Testis (tissue), 3 donors: ENCODE data around the gene TRIM41. TPM values are rescaled to one million over a fixed set of nuclear protein-coding genes. Genes with fewer than 3 reads are reported as not detected.

Experiments
- DNase-seq: peaks from one replicate; pipeline ENCODE4 v3.0.0-alpha.2; 2019
- H3K27ac ChIP-seq, 2 donors: fragments of 200-600 bp; sonication (generic); one replicate each; pipeline ENCODE4 v1.5.1; 2019
- H3K27me3 ChIP-seq: fragments of 200-600 bp; sonication (generic); one replicate; pipeline ENCODE4 v1.5.1; 2019
- H3K36me3 ChIP-seq: fragments of 200-600 bp; sonication (generic); one replicate; pipeline ENCODE4 v1.5.1; 2017; ENCODE audit warnings: low read depth; ENCODE audit errors: missing control alignments
- H3K4me1 ChIP-seq: fragments of 200-600 bp; sonication (generic); one replicate; pipeline ENCODE4 v1.5.1; 2019
- H3K4me3 ChIP-seq, 2 donors: fragments of 200-600 bp; sonication (generic); one replicate each; pipeline ENCODE4 v1.5.1; 2017 to 2019
- H3K9me3 ChIP-seq: fragments of 200-600 bp; sonication (generic); one replicate; pipeline ENCODE4 v1.5.1; 2017
- POLR2A ChIP-seq: fragments of 450-650 bp; IDR thresholded peaks from one replicate; pipeline ENCODE4 v1.6.1; 2017; ENCODE audit warnings: antibody characterized with exemption, mild to moderate bottlenecking, moderate library complexity
- WGBS, 2 donors: methylation state at CpG; one replicate each; pipeline ENCODE4 v1.1.5; 2018; 5-methylcytosine and 5-hydroxymethylcytosine counted together
- intact Hi-C: fragments of 100-400 bp; cut with DNase I; formaldehyde crosslinking; loops from one replicate; pipeline ENCODE4 v1.15.1; 2023; ENCODE audit warnings: low total_unique reads
- polyA plus RNA-seq: library from polyadenylated mRNA; stranded (reverse); fragments of 350-450 nt; fragmentation: Illumina TruSeq; extraction: RNeasy Lipid Tissue Mini Kit (QIAGEN cat#74804); gene quantifications from one replicate; pipeline ENCODE4 v1.2.3, GENCODE V29; 2014; ENCODE audit warnings: low read depth, low replicate concordance; ENCODE audit not compliant: insufficient read depth
- total RNA-seq, 2 donors: library from RNA; depleted of rRNA; stranded (reverse); fragments of >200 nt; gene quantifications; one replicate each; pipeline ENCODE4 v1.2.3, GENCODE V29; 2016
- TF ChIP-seq, protein P1 (sequence below), 3 experiments: fragments of 450-650 bp in 2 of 3; fragments of 200-600 bp in 1 of 3; sonication (generic) in 1 of 3; IDR thresholded peaks; one replicate each; pipeline ENCODE4 v1.5.1; 2016 to 2019; ENCODE audit warnings: antibody characterized with exemption in 3 of 3, mild to moderate bottlenecking in 2 of 3, moderate library complexity in 1 of 3

TRIM41 gene
- total and polyA plus RNA-seq, 3 donors from 2014 or later = 39.6 to 61.5 (median 53.1) TPM

DNA sequence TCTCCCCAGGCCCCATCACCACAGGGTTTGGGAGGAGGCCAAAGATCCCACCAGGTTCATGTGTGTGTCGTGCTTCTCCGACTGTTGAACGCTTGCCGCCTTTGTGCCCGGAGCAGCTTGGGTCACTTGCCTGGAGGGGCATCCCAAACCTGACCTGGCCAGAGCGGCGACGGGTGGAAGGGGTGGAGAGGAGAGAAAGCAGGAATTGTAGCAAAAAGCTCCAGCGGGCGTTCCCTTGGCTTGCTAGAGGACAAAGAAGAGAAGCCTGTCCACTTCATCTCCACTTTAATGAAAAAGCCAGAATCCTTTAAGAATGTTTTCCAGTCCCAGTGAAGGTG lies 2.9 kb upstream of the TRIM41 start:
- Histone ChIP-seq H3K36me3 (no peaks in the 10 kb centered on the region), H3K4me3 (no peak overlapping the region), H3K27me3 (no peaks in the 10 kb centered on the region), H3K4me1 (no peaks in the 10 kb centered on the region), H3K9me3 (no peaks in the 10 kb centered on the region), H3K27ac (no peak overlapping the region)
- no peak for TF ChIP-seq POLR2A
- TF ChIP-seq, protein P1, sequence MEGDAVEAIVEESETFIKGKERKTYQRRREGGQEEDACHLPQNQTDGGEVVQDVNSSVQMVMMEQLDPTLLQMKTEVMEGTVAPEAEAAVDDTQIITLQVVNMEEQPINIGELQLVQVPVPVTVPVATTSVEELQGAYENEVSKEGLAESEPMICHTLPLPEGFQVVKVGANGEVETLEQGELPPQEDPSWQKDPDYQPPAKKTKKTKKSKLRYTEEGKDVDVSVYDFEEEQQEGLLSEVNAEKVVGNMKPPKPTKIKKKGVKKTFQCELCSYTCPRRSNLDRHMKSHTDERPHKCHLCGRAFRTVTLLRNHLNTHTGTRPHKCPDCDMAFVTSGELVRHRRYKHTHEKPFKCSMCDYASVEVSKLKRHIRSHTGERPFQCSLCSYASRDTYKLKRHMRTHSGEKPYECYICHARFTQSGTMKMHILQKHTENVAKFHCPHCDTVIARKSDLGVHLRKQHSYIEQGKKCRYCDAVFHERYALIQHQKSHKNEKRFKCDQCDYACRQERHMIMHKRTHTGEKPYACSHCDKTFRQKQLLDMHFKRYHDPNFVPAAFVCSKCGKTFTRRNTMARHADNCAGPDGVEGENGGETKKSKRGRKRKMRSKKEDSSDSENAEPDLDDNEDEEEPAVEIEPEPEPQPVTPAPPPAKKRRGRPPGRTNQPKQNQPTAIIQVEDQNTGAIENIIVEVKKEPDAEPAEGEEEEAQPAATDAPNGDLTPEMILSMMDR (IDR thresholded peaks at IDR 0.05) = no peak
- intact Hi-C loops = no loop called here
- 59 to 65% methylated on average over 10 of the region's 10 CpGs for WGBS, 2 donors
- DNase-seq = no peak

DNA sequence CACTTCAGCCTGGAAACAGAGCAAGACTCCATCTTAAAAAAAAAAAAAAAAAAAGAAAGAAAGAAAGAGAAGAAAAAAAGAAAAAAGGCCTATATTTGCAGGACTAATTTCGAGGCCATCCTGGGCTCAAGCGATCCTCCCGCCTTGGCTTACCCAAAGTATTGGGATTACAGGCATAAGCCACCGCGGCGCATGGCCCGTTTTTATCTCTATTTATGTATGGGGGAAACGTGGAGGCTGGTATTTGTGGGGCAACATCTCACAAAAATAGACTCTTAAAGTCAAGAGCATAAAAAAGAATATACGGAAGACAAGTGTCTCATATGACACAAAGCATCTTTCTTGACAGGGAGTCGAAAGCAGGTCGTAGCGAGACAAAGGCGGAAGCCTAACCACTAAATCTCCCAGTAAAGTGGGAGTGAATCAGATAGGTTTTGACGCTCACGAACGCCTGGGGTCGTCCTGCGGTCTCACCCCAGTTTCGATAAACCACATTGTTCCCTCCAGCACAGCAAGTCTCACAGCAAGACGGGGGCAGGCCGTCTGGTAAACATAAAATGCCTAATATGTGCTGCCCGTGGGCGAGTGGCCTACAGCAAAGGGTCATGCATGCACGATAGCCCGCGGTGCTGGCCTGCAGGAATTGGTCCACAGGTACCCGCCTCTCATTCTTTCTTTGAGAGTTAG lies 1.8 kb upstream of the TRIM41 start:
- intact Hi-C loops = no loop called here
- TF ChIP-seq POLR2A = no peak
- TF ChIP-seq, protein P1 (IDR thresholded peaks at IDR 0.05) = no peak
- no peaks in the 10 kb centered on the region for H3K9me3 ChIP-seq
- H3K27ac ChIP-seq = no peak overlapping the region
- no peaks in the 10 kb centered on the region for H3K4me1 ChIP-seq
- H3K27me3 ChIP-seq = no peaks in the 10 kb centered on the region
- H3K36me3 ChIP-seq = no peaks in the 10 kb centered on the region
- WGBS, 2 donors = 49 to 51% methylated on average over 27 of the region's 27 CpGs
- peak overlapping the region; percentile 89 to 96 for H3K4me3 ChIP-seq
- DNase-seq = no peak

DNA sequence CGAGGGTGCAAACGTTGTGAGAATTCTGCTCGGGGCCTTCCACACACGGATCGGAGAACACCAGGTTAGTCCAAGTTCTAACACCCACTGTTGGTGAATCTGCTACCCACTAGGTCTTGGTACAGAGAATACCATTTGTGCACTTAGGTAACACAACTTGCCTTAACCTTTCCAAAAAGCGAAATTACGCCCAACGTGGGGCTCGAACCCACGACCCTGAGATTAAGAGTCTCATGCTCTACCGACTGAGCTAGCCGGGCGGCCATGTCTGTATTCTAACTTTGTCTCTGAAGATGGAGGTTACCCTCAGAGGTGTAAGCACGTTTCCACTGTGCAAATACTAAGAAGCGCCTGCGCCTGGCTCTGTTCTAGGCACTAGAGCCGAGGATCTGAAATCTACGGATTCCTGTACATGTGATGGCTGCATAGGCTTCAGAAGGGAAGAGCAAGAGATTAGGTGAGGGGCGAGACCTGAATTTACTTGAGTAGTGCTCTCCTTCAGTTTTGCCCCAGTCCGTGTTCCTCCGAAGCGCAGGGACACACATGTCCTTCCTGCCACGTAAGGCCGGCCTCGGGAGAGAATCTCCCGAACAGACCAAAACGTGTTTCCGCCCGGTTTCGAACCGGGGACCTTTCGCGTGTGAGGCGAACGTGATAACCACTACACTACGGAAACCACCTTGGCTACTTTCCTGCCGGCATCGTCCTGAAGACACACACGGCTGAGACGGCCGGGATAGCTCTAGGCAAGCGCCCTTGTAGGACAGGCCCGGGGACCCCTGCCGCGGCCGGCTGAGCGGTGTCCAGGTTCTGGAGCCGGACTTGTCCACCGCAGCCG lies 1.1 kb upstream of the TRIM41 start:
- no peaks in the 10 kb centered on the region for H3K9me3 ChIP-seq
- intact Hi-C loops = no loop called here
- H3K4me1 ChIP-seq = no peaks in the 10 kb centered on the region
- H3K36me3 ChIP-seq = no peaks in the 10 kb centered on the region
- 5% methylated on average over 27 to 50 of the region's 50 CpGs for WGBS, 2 donors
- H3K27ac ChIP-seq = peak overlapping the region; percentile 90 to 96
- H3K4me3 ChIP-seq = peak overlapping the region; percentile 89 to 96
- DNase-seq = peak; percentile 97
- no peak for TF ChIP-seq POLR2A
- TF ChIP-seq, protein P1 (IDR thresholded peaks at IDR 0.05) = no peak
- H3K27me3 ChIP-seq = no peaks in the 10 kb centered on the region

DNA sequence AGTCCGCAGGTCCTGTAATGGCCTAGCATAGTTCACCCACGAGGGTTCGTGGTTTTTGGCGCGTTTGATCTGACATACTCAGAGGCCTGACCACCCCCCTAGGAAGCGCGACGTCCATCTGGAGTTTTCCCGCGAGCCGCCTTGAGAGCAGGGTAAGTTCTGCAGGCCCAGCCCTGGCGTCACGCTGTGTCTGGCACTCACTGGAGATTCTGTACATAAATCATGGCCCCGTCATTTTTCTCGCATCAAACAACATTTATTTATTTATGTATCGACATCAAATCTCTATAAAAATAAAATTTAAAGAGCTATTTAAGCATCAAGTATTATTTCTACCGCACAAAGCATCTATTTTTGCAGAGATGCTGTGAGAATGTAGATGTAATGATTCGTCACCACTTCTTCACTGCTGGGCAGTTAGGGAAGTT lies 437 bp upstream of the TRIM41 start:
- Histone ChIP-seq H3K4me1 (no peaks in the 10 kb centered on the region), H3K9me3 (no peaks in the 10 kb centered on the region)
- 0% methylated on average over 17 to 18 of the region's 18 CpGs for whole genome bisulfite sequencing, 2 donors

More for the DNA sequence above, 437 bp upstream of the TRIM41 start:
- Histone ChIP-seq H3K36me3 (no peaks in the 10 kb centered on the region), H3K4me3 (peak overlapping the region; percentile 89 to 96), H3K27ac (peak overlapping the region; percentile 90 to 96), H3K27me3 (no peaks in the 10 kb centered on the region)
- TF ChIP-seq POLR2A = no peak
- TF ChIP-seq, protein P1 (IDR thresholded peaks at IDR 0.05) = peak in 2 of 3 experiments; percentile 3 to 8
- DNase-seq = no peak
- intact Hi-C loops = no loop called here
